BE2C (cell line): ENCODE data around the gene EYA2.

Source experiments
- DNase-seq: peaks from one replicate; pipeline ENCODE4 v3.0.0-alpha.2; 2020
- H3K27me3 ChIP-seq: fragments of 250-450 bp; sonication (Bioruptor Pico); 2 replicates; pipeline ENCODE4 v1.5.1; 2020; ENCODE audit warnings: mild to moderate bottlenecking
- H3K36me3 ChIP-seq: fragments of 250-450 bp; sonication (Bioruptor Pico); 2 replicates; pipeline ENCODE4 v1.5.1; 2020; ENCODE audit warnings: mild to moderate bottlenecking
- H3K4me1 ChIP-seq: fragments of 250-450 bp; sonication (Bioruptor Pico); 2 replicates; pipeline ENCODE4 v1.5.1; 2020
- H3K4me3 ChIP-seq: 2 replicates; pipeline ENCODE4 v1.5.1; 2011; ENCODE audit warnings: low read depth, low read length
- H3K9me3 ChIP-seq: fragments of 250-450 bp; sonication (Bioruptor Pico); 2 replicates; pipeline ENCODE4 v1.5.1; 2020
- CTCF ChIP-seq: IDR thresholded peaks from 2 replicates; pipeline ENCODE4 v1.5.1; 2012; ENCODE audit warnings: mild to moderate bottlenecking, low read depth, low read length

Gene EYA2

GRCh38 chr20:47146686-47147085, 252.0 kb downstream of the EYA2 start:
- DNase-seq = no peak
- H3K36me3 ChIP-seq = no peaks in the 10 kb centered on the region
- H3K27me3 ChIP-seq = no peaks in the 10 kb centered on the region

DNA sequence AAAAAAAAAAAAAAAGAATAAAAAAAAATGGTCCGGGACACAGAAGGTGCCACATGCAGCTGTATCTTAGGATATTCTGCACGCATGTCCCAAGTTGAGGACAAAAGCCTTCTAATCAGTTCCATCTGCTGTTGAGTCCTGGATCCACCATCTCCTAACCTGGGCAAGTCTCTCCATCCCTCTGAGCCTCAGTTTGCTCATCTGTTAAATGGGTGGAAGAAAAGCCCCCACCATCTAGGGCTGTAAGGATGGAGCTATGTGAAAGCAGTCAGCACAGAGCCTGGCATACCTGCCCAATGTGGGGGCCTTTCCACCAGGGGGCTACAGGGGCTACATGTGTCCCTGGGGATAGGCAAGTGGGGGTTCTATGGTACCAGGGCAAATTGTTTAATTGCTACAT, 253.4 kb downstream of the EYA2 start:
- DNase-seq = no peak
- Histone ChIP-seq H3K9me3 (no peaks in the 10 kb centered on the region), H3K4me1 (no peaks in the 10 kb centered on the region), H3K36me3 (no peaks in the 10 kb centered on the region), H3K4me3 (no peak overlapping the region), H3K27me3 (no peaks in the 10 kb centered on the region)
- no peak for TF ChIP-seq CTCF

More at GRCh38 chr20:47146686-47147085, 252.0 kb downstream of the EYA2 start:
- no peak for TF ChIP-seq CTCF
- Histone ChIP-seq H3K9me3 (no peaks in the 10 kb centered on the region), H3K4me3 (no peak overlapping the region), H3K4me1 (no peaks in the 10 kb centered on the region)

DNA sequence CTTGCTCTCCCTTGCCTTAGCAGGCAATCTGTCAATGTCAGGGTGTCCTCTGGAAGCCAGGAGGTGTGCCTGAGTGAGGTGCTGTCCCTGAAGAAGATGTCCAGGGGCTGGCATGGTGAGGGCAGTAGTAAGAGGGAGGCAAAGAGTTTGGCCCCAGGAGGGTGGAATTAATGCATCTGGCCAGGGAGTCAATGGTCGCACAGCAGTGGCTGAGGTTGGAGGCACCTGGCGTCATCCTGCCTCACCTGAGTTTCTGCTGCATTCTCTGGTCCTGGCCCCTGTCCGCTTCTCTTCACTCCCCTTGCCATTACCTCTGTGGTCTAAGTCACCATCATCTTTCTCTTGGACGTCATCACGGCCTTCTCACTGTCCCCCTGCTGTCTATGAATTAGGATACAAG, 255.3 kb downstream of the EYA2 start:
- H3K36me3 ChIP-seq = no peaks in the 10 kb centered on the region
- no peaks in the 10 kb centered on the region for H3K27me3 ChIP-seq
- no peak overlapping the region for H3K4me3 ChIP-seq
- no peaks in the 10 kb centered on the region for H3K9me3 ChIP-seq
- no peaks in the 10 kb centered on the region for H3K4me1 ChIP-seq
- TF ChIP-seq CTCF = no peak
- DNase-seq = no peak

GRCh38 chr20:47150403-47151152, 255.9 kb downstream of the EYA2 start:
- TF ChIP-seq CTCF = peak; percentile 80
- peak; percentile 77 for DNase-seq
- H3K36me3 ChIP-seq = no peaks in the 10 kb centered on the region
- no peak overlapping the region for H3K4me3 ChIP-seq
- H3K27me3 ChIP-seq = no peaks in the 10 kb centered on the region
- no peaks in the 10 kb centered on the region for H3K9me3 ChIP-seq
- no peaks in the 10 kb centered on the region for H3K4me1 ChIP-seq

DNA sequence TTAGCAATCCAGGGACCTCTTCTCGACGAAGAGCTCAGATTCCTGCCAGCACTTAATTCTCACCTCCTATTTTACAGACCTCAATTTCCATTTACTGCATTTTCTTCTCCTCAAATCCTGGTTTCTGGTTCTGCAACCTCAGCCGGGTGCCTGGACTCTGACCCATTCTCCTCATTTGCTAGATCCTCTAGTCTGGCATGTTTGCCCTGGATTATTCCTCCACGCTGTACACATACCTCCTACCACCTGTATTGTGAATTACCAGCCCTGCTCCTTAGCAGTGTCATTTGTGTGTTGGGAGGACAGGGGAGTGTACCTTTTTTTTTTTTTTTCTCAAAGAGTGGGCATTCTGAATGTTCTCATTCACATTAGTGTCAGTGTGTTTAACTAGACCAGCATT, 257.4 kb downstream of the EYA2 start:
- no peaks in the 10 kb centered on the region for H3K27me3 ChIP-seq
- TF ChIP-seq CTCF = no peak
- no peaks in the 10 kb centered on the region for H3K9me3 ChIP-seq
- H3K36me3 ChIP-seq = no peaks in the 10 kb centered on the region
- no peak for DNase-seq
- H3K4me3 ChIP-seq = no peak overlapping the region
- H3K4me1 ChIP-seq = no peaks in the 10 kb centered on the region

DNA sequence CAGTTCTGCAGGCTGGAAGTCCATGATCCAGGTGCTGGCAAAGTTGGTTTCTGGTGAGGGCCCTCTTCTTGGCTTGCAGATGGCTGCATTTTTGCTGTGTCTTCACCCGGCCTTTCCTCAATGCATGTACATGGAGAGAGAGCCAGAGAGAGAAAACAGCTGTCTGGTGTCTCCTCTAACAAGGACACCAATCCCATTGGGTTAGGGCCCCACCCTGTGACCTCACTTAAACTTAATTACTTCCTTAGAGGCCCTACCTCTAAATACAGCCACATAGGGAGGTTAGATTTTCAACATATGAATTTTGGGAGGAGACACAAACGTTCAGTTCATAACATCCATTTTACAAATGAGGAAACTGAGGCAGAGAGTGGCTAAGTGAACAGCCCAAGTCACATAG, 259.4 kb downstream of the EYA2 start:
- H3K9me3 ChIP-seq = no peaks in the 10 kb centered on the region
- peaks cover 4% of the 10 kb centered on the region; the same call in 1 of the 2 replicates for H3K27me3 ChIP-seq
- no peak for DNase-seq
- H3K4me3 ChIP-seq = no peak overlapping the region
- no peaks in the 10 kb centered on the region for H3K4me1 ChIP-seq
- TF ChIP-seq CTCF = no peak
- H3K36me3 ChIP-seq = no peaks in the 10 kb centered on the region
